HUDEP-2 (cell line): Measurements from ENCODE around the gene ADRA2A.

Source experiments
- DNase-seq, 76 experiments: peaks; one replicate each; lab custom pipeline; 2025; ENCODE audit not compliant: unreplicated experiment in 76 of 76; lab: John Stamatoyannopoulos, UW

The ADRA2A gene

GRCh38 chr10:111130471-111130870, 53.6 kb downstream of the ADRA2A start:
- no peak for DNase-seq
